DMS53 treated with DMSO at 0.1 percent for 48 hours (cell line): ENCODE data around the gene CTCFL.
"Not testable (repeated sequence)": the region's sequence is repeated elsewhere in the genome, so short reads cannot be mapped to it uniquely, and the experiment has no call there.

ENCODE experiments used
- DNase-seq: peaks from one replicate; lab custom pipeline; 2025; ENCODE audit not compliant: unreplicated experiment; lab: John Stamatoyannopoulos, UW

Gene CTCFL

DNA sequence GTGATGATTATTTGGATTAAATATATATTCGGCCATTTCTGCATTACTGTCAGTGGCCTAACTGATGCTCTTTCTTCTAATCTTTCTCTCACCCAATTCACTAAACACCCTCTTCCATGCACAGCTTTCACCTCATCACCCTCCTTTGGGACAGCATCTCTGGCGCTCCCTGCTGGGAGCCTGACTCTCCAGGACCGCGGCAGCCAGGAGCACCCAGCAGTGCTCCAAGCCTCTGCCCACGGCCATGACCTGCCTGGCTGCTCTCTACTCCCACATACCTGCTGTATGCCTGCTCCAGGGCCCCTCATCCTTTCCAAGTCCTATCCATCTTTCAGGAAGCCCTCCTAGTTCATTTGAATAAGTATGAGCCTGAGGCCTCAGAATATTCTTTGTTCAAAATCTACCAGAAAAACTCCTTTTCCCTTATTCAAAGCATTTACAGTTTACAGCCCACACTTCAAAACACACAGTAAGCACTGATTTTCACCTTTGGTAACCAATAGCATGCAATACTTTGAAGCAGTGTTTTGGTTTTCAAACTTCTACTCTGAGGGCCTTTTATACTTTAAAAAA, 15.2 kb downstream of the CTCFL start:
- no peak for DNase-seq

DNA sequence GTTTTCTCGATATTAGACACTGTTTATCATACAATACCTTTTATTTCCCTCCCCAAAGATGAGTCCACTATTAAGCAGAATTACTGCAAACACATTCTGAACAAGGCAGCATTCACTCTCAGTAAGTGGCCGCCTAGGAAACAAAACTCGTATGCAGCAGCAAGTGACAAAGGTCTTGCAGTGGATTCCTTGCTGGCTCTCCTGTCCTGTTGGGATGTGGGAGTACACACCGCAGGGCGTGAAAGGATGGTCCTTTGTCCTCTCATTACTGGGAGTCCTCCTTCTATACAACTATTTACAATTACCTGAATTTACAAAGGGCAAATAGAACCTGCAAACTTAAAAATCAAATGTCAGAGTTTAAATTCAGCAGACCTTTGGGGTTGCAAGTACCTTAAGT, 16.1 kb downstream of the CTCFL start:
- DNase-seq, result no peak

DNA sequence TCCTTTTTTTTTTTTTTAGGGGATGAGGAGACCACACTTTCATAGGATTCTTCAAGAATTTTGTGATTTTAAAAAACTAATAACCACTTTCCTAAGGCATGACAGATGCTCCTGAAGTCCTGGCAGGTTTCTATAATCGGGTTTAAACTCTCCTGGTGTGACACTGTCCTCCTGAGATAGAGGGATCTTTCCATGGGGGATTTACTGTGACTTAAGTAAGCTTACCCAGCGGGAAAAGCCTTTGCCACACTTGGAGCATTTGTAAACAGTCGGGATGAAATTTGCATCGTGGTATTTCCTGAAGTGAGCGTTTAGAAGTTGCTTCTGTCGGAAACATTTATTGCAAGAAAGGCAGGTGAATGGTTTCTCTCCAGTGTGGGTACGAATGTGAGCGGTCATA, 16.6 kb downstream of the CTCFL start:
- DNase-seq, result no peak

- DNase-seq, result no peak
These were observed 17.5 kb downstream of the CTCFL start for GRCh38 chr20:57507477-57507876.

- no peak for DNase-seq
These were observed 19.0 kb downstream of the CTCFL start for GRCh38 chr20:57505979-57506378.

DNA sequence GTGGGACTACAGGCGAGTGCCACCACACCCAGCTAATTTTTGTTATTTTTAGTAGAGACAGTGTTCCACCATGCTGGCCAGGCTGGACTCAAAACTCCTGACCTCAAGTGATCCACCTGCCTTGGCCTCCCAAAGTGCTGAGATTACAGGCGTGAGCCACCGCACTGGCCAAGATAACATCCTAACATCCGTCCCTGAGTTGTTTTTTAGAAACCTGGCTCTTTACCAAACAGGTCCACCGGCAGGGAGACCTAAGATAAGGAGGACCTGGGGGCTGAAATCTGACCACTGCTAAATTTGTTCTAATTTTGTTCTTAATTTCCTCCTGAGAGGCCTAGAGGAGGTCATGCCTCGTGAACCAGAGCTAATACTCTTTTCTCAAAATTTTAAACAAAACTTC, 20.5 kb downstream of the CTCFL start:
- no peak for DNase-seq

DNA sequence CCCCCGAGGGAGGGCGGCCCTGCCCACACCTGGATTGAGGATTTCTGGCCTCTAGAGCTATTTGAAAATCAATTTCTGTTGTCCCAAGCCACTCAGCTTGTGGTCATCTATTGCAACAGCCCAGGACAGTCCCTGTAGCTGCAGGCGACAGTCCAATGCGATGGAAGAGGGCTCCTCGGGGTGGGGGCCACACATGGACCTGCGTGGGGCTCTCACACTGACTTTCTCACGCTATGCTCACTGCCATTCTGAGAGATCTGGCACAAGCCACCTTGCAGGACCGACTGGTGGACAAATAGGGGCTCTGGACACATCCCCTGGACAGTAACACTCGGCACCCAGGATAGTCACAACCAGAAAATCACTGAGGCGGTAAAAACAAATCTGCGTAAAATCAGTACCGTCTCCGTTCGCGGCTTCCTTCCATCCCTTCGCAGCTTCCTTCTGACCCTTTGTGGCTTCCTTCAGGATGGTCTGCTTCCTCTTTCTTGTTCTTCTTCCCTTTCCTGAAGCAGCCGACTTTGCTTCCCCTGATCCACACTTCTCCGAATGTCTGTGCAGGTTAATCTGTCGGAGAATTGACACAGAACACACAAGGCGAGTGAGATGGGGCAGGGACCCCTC, 21.8 kb downstream of the CTCFL start:
- no peak for DNase-seq

DNA sequence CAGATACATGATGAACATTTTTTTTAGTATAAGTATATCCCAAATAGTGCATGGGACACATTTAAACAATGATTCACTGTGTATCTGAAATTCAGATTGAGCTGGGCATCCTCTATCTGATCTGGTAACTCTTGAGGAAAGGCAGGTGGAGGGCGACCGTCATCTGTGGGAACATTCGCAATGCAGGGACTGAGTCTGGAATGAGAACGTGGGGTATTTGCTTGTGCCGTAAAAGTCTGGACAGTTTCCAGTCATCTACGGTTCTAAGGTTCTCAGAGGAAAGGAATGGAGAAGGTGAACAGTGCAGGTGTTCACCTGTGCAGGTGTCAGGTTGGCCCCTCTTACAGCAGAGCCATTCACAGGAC, 22.6 kb downstream of the CTCFL start:
- no peak for DNase-seq

DNA sequence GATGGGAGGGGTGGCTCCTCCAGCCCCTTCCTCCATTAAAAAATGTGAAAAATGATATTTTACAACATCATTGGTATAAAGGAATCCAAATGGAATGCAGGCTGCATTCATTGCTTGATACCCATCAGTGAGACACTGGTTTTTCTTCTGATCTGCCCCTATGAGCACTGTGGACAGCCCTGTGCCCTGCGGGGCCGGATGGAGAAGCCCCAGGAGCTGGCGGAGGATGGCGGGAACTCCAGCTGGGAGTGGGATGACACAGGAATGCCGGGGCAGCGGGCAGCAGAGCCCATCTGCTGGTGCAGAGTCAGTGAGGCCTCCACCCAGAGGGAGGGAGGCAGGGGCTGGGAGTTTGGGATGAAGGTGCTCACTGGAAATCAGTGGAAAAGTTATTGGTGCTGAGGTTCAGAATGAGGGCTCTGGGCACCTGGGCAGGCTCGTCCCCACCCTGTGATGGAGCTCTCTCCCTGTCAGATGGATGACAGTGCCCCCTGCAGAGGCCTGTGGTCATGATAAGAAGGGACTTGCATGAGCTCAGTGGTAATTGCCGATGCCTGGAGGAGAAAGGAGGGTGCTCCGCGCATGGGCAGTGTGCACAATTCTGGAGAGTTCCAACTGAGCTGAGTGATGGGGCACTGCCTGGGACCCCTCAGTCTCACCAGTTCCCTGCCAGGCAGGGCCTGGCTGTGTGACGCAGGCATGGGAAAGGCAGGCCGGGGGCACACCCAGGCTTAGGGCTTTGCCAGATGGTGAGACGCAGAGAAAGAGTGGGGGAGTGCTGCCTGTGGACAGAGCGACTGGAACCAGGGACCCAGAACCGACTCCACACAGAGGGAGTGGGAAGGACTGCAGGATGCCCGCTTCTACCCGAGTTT, 23.2 kb downstream of the CTCFL start:
- DNase-seq, result no peak

GRCh38 chr20:57500962-57501361, 24.0 kb downstream of the CTCFL start:
- no peak for DNase-seq

- DNase-seq, result no peak
These were observed 24.7 kb downstream of the CTCFL start for GRCh38 chr20:57500235-57500634.

GRCh38 chr20:57499676-57500075, 25.3 kb downstream of the CTCFL start:
- no peak for DNase-seq

DNA sequence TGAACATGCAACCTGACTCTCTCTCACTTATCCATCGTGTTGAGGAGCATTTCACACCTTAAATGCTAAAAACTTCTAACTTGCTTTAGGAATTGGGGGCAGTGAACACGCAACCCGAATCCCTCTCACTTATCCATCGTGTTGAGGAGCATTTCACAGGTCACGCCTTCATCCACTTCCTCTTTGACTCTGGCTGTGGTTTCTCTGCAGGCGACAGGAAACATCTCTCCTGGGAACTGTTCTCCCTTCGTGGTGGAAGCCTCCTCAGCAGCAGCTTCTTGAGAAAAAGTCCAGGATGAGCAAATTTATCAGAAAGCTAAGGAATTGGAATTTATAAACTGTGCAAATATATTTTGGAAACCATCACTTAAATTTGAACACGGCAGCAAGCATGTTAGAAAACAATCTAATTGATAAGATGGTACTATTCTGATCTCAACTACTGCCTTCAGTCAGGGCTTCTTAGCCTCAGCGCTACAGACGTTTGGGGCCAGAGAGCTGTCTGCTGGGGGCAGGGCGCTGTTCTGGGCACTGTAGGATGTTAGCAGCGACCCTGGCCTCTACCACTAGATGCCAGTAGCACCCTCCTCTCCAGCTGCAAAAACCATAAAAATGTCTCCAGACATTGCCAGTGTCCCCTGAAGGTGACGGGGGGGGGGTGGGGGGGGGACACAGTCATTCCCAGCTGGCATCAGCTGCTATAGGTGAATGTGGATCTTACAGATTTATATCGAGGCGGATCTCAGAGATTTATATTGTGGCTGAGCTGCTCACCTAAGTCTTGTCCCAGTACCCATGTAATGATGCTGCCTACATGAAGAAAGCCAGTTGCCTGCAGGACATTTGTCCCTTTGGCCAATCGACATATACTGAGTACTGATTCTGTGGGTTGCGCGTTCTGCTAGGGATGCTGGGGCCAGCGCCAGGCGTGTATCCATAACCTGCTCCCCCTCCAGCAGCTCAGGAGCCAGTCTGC, 26.2 kb downstream of the CTCFL start:
- DNase-seq, result no peak

GRCh38 chr20:57496592-57496991, 28.3 kb downstream of the CTCFL start:
- no peak for DNase-seq

DNA sequence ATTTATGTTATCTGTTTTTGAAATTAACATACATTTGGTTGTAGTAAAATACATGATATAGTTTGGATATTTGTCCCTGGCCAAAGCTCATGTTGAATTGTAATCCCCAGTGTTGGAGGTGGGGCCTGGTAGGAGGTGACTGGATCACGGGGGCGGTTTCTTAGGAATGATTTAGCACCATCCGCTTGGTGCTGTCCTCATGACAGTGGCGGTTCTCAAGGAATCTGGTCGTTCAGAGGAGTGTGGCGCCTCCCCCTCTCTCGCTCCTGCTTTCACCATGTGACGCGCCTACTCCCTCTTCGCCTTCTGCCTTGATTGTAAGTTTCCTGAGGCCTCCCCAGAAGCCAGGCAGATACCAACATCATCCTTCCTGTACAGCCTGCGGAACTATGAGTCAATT, 29.0 kb downstream of the CTCFL start:
- DNase-seq, result no peak

DNA sequence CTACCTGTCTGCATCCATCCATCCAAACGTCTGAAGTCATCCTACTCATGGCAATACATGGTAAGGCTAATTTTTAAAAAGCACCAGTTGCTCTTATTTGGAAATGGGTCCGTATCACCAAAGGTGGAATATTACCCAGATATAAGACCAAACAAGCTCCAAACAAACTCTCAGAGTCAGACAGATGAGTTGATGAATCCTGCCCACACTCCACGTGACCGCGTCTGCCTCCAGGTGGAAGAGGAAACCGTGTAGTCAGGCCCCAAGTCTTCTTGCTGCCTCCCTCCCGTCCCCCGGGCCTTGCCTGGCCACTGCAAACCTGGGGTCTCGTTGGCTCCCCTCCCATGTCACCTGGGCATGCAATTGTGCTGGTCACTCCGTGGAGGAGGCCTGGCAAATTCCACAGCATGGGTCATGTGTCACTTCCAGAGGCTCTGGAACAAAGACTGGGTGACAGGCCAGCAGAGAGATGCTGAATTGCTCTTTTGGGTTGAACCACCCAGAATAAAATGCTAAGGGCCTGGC, 31.8 kb downstream of the CTCFL start:
- DNase-seq, result no peak

DNA sequence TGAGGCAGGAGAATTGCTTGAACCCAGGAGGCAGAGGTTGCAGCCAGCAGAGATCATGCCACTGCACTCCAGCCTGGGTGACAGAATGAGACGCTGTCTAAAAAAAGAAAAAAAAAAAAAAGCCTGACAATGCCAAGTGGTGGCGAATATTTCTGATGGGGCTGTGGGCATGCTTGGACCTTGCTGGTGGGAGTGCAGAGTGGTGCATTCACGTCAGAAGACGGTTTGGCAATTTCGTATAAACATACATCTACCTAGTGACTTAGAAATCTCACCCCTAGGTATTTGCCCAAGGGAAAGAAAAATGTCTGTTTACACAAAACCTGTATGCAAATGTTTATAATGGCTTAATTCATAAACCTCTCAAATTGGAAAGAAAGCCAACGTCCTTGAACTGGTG, 33.6 kb downstream of the CTCFL start:
- DNase-seq, result no peak

- DNase-seq, result not testable (repeated sequence)
These were observed 36.7 kb downstream of the CTCFL start for GRCh38 chr20:57488277-57488676.

DNA sequence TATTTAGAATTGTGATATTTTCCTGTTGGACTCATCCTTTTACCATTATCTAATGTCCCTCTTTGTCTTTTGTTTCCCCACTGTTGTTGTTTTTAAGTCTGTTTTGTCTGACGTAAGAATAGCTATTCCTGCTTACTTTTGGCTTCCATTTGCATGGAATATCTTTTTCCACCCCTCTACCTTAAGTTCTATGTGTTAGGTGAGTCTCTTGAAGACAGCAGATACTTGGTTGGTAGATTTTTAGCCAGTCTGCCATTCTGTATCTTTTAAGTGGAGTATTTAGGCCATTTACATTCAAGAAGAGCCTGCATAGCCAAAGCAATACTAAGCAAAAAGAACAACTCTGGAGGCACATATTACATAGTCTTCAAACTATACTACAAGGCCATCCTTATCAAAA, 39.2 kb downstream of the CTCFL start:
- no peak for DNase-seq

- no peak for DNase-seq
These were observed 40.2 kb downstream of the CTCFL start for GRCh38 chr20:57484772-57485171.
